Transverse colon (tissue), 4 donors: ENCODE measurements around the gene NR2F1-AS1. TPM values are rescaled to one million over a fixed set of nuclear protein-coding genes. Genes with fewer than 3 reads are reported as not detected.
A peak's percentile ranks its signal among the peaks of the same experiment; 100 is the strongest.

Experiments used
- DNase-seq: peaks from one replicate; pipeline ENCODE4 v3.0.0-alpha.2; 2019
- H3K27ac ChIP-seq, 4 donors: fragments of 200-600 bp; sonication (generic); 2 replicates each; pipeline ENCODE4 v1.5.1; 2016 to 2018; ENCODE audit warnings: inconsistent platforms in 4 of 4
- H3K27me3 ChIP-seq: fragments of 200-600 bp; sonication (generic); 2 replicates; pipeline ENCODE4 v1.5.1; 2017; ENCODE audit warnings: inconsistent platforms
- H3K36me3 ChIP-seq, 4 donors: fragments of 200-600 bp; sonication (generic); 2 replicates each; pipeline ENCODE4 v1.5.1; 2017 to 2019; ENCODE audit warnings: inconsistent platforms in 4 of 4
- H3K4me1 ChIP-seq, 4 donors: fragments of 200-600 bp; sonication (generic); 2 replicates each; pipeline ENCODE4 v1.5.1; 2017 to 2020; ENCODE audit warnings: inconsistent platforms in 4 of 4
- H3K4me3 ChIP-seq, 4 donors: fragments of 200-600 bp; sonication (generic); 1 replicate in 1 of 4; 2 replicates in 3 of 4; pipeline versions ENCODE4 v1.5.1 to v1.6.1; 2017 to 2019; ENCODE audit warnings: inconsistent platforms in 4 of 4
- H3K9me3 ChIP-seq, 2 donors: fragments of 200-600 bp; sonication (generic); 2 replicates each; pipeline ENCODE4 v1.5.1; 2017 to 2019; ENCODE audit warnings: inconsistent platforms in 2 of 2
- EP300 ChIP-seq: sonication (generic); formaldehyde crosslinking; IDR thresholded peaks from one replicate; pipeline ENCODE4 v1.6.1; 2017; ENCODE audit warnings: antibody characterized with exemption, low read depth
- POLR2A ChIP-seq: fragments of 450-650 bp; IDR thresholded peaks from one replicate; pipeline ENCODE4 v1.6.1; 2016; ENCODE audit warnings: antibody characterized with exemption, mild to moderate bottlenecking, moderate library complexity
- POLR2AphosphoS5 ChIP-seq, 3 donors: sonication (generic); formaldehyde crosslinking; IDR thresholded peaks; one replicate each; pipeline ENCODE4 v1.6.1; 2016; ENCODE audit warnings: antibody characterized with exemption in 3 of 3
- WGBS, 2 donors: methylation state at CpG; one replicate each; pipeline ENCODE4 v1.1.5; 2018; ENCODE audit warnings: low coverage in 1 of 2; 5-methylcytosine and 5-hydroxymethylcytosine counted together
- in situ Hi-C, 4 donors: fragments of 200-750 bp; cut with MboI; loops; one replicate each; pipeline versions ENCODE4 v1.15.0 to v1.15.1; 2017; ENCODE audit warnings: low sequenced_read_pairs in 3 of 4, low pct_ligation_motif_present in 1 of 4, low pct_unique_long_range_greater_than_20kb in 1 of 4
- intact Hi-C: fragments of 100-400 bp; cut with DNase I; formaldehyde crosslinking; loops from one replicate; pipeline ENCODE4 v1.15.1; 2023; ENCODE audit warnings: low total_unique reads
- total RNA-seq, 4 donors: library from RNA; depleted of rRNA; stranded (reverse); fragments of >200 nt; gene quantifications; one replicate each; pipeline ENCODE4 v1.1.0, GENCODE V29; 2016
- TF ChIP-seq, protein P1 (sequence below), 5 experiments: fragments of 200-600 bp in 3 of 5; fragments of 450-650 bp in 2 of 5; sonication (generic) in 3 of 5; IDR thresholded peaks; 1 replicate in 2 of 5; 2 replicates in 3 of 5; pipeline ENCODE4 v1.5.1; 2016 to 2017; ENCODE audit warnings: antibody characterized with exemption in 5 of 5, inconsistent platforms in 3 of 5, mild to moderate bottlenecking in 2 of 5, moderate library complexity in 1 of 5

Gene NR2F1-AS1
- total RNA-seq, 4 donors from 2014 or later: 1.2 to 3.7 (median 2.2) TPM

- Histone ChIP-seq H3K36me3 (no peaks in the 10 kb centered on the region), H3K27ac (peak overlapping the region; percentile 56 to 80 (median 72)), H3K4me3 (peak overlapping the region; percentile 41 to 59 (median 57)), H3K9me3 (no peaks in the 10 kb centered on the region), H3K27me3 (no peaks in the 10 kb centered on the region), H3K4me1 (peaks cover 0 to 14% (median 3%) of the 10 kb centered on the region in 4 donors)
- intact Hi-C loops (no loop called here), in situ Hi-C loops (loop anchor here in 2 of 4 donors (25.0 kb wide), 1 partner anchor 166 kb away; no protein-coding TSS in a partner anchor)
- DNase-seq: peak; percentile 62
- TF ChIP-seq POLR2A: no peak
- TF ChIP-seq, protein P1, sequence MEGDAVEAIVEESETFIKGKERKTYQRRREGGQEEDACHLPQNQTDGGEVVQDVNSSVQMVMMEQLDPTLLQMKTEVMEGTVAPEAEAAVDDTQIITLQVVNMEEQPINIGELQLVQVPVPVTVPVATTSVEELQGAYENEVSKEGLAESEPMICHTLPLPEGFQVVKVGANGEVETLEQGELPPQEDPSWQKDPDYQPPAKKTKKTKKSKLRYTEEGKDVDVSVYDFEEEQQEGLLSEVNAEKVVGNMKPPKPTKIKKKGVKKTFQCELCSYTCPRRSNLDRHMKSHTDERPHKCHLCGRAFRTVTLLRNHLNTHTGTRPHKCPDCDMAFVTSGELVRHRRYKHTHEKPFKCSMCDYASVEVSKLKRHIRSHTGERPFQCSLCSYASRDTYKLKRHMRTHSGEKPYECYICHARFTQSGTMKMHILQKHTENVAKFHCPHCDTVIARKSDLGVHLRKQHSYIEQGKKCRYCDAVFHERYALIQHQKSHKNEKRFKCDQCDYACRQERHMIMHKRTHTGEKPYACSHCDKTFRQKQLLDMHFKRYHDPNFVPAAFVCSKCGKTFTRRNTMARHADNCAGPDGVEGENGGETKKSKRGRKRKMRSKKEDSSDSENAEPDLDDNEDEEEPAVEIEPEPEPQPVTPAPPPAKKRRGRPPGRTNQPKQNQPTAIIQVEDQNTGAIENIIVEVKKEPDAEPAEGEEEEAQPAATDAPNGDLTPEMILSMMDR (IDR thresholded peaks at IDR 0.05): no peak
- no peak for TF ChIP-seq EP300
- peak in 1 of 3 donors; percentile 38 for TF ChIP-seq POLR2AphosphoS5 (IDR thresholded peaks at IDR 0.05)
- WGBS, 2 donors: 13% methylated on average over 14 of the region's 41 CpGs; no CpG with 5 or more reads in 1 of the 2 donors
Measured at GRCh38 chr5:93621327-93621798, 40.3 kb upstream of the NR2F1-AS1 start.

GRCh38 chr5:93620487-93621326 lies 39.7 kb upstream of the NR2F1-AS1 start:
- intact Hi-C loops (no loop called here), in situ Hi-C loops (loop anchor here in 2 of 4 donors (25.0 kb wide), 1 partner anchor 167 kb away; no protein-coding TSS in a partner anchor)
- no peaks in the 10 kb centered on the region for H3K36me3 ChIP-seq
- TF ChIP-seq POLR2AphosphoS5 (IDR thresholded peaks at IDR 0.05) (no peak), EP300 (no peak), POLR2A (no peak)
- TF ChIP-seq, protein P1 (IDR thresholded peaks at IDR 0.05): no peak
- 0 to 5% methylated on average over 1 to 35 of the region's 75 CpGs for WGBS, 2 donors
- H3K4me3 ChIP-seq: peak overlapping the region; percentile 41 to 59 (median 57)
- H3K4me1 ChIP-seq: peaks cover 0 to 14% (median 3%) of the 10 kb centered on the region in 4 donors
- peak; percentile 67 for DNase-seq
- no peaks in the 10 kb centered on the region for H3K9me3 ChIP-seq
- H3K27ac ChIP-seq: peak overlapping the region; percentile 56 to 80 (median 72)
- peaks cover 3% of the 10 kb centered on the region for H3K27me3 ChIP-seq

DNA sequence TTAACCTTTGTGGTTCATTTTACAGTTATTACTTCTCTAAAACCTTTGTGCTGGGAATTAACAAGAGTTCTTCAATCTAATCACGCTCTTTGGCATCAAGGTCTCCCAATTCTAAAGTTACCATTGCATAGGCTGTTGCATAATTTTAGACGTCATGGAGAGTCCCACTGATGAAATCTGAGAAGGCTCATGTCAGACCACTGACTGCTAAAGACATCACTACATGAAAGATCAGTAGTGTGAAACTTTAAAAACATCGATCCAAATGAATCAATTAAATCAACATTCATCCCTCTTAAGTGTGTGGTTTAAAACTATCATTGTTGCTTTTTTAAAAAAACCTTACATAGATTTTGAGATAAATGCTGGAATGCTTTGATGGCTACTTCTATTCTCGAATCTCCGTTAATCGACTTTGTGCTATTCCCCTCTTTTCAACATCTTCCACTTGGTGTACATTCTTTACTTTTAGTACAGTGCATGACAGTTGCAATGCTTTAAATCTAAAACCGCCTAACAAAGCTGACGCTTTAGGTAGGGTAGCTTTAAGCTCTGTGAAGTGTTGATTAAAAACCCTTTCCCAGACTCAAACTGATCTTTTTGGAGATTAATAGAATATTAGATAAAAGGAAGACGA lies 35.6 kb upstream of the NR2F1-AS1 start:
- Histone ChIP-seq H3K27me3 (peaks cover 43% of the 10 kb centered on the region), H3K4me3 (no peak overlapping the region), H3K27ac (no peak overlapping the region), H3K9me3 (no peaks in the 10 kb centered on the region), H3K36me3 (no peaks in the 10 kb centered on the region), H3K4me1 (peaks cover 2 to 21% (median 5%) of the 10 kb centered on the region in 4 donors)
- in situ Hi-C loops: loop anchor here in 3 of 4 donors (10.0 to 25.0 kb wide), 2 partner anchors 171 to 178 kb away; no protein-coding TSS in a partner anchor
- no peak for DNase-seq
- intact Hi-C loops: no loop called here
- TF ChIP-seq EP300: no peak
- no peak for TF ChIP-seq POLR2AphosphoS5 (IDR thresholded peaks at IDR 0.05)
- TF ChIP-seq, protein P1 (IDR thresholded peaks at IDR 0.05): no peak
- WGBS, 2 donors: 88 to 96% methylated on average over 9 of the region's 9 CpGs

DNA sequence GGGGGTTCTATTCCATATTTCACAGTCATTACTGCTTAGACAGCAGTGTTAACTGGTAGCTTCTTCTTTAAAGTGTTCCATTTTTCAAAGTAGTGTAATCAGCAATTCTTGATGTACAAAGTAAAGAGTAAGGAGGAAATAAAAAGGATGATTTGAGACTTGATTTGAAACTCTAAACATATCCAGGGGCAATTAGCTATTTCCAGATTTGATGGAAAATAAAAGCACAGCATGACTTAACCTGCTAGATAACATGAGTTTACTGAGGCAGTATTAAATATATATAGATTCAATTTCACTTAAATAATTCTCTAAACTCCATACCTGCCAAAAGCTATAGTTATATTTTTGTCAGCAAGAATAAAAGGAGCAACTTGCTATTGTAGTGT lies 31.8 kb upstream of the NR2F1-AS1 start:
- intact Hi-C loops: no loop called here
- peaks cover 81% of the 10 kb centered on the region for H3K27me3 ChIP-seq
- H3K4me1 ChIP-seq: peaks cover 0 to 14% (median 6%) of the 10 kb centered on the region in 4 donors
- H3K9me3 ChIP-seq: no peaks in the 10 kb centered on the region
- in situ Hi-C loops: loop anchor here in 3 of 4 donors (10.0 to 25.0 kb wide), 2 partner anchors 174 to 182 kb away; no protein-coding TSS in a partner anchor
- no peak overlapping the region for H3K4me3 ChIP-seq
- TF ChIP-seq POLR2A (no peak), EP300 (no peak)
- no peaks in the 10 kb centered on the region for H3K36me3 ChIP-seq
- DNase-seq: no peak
- H3K27ac ChIP-seq: no peak overlapping the region
